ENCODE measurements around the gene TDRD12. TPM values are rescaled to one million over a fixed set of nuclear protein-coding genes. Genes with fewer than 3 reads are reported as not detected.

Gene TDRD12
- total and polyA plus RNA-seq, 2 of the 13 experiments (the other 11 are each of a cell fraction or from before 2014, with no cell fraction given) = 0.03 to 0.40 TPM

GRCh38 chr19:32691291-32691951 lies 28.1 kb upstream of the TDRD12 start, which contains the start of gene NUDT19 (continued):
- TF ChIP-seq ZMAT5 (CRISPR knock-in tag; IDR thresholded peaks at IDR 0.05; ENCODE audit: borderline replicate concordance, low read depth) (no peak), ASH2L (IDR thresholded peaks at IDR 0.05; ENCODE audit: insufficient read length, low read depth, low read length) (peak; percentile 47), POLR2G (IDR thresholded peaks at IDR 0.05; ENCODE audit: low read depth, low read length) (peak; percentile 83), HDAC6 (IDR thresholded peaks at IDR 0.05; ENCODE audit: low read depth, low read length) (no peak), SIN3A (IDR thresholded peaks at IDR 0.05; ENCODE audit: borderline replicate concordance, low read depth, low read length) (peak; percentile 77; the same call in 1 of the 2 replicates), ZNF674 (CRISPR knock-in tag; IDR thresholded peaks at IDR 0.05; ENCODE audit: low read depth) (no peak), ZBTB1 (CRISPR knock-in tag; IDR thresholded peaks at IDR 0.05; ENCODE audit: borderline replicate concordance) (no peak), ZNF512B (CRISPR knock-in tag; IDR thresholded peaks at IDR 0.05; ENCODE audit: borderline replicate concordance) (no peak; the same call in 1 of the 2 replicates), PLSCR1 (CRISPR knock-in tag; IDR thresholded peaks at IDR 0.05; ENCODE audit: borderline replicate concordance) (no peak), PPARG (CRISPR knock-in tag; conservative IDR thresholded peaks at IDR 0.05) (no peak), ARID4A (CRISPR knock-in tag; IDR thresholded peaks at IDR 0.05; ENCODE audit: borderline replicate concordance) (peak; percentile 52), AKAP8 (CRISPR knock-in tag; IDR thresholded peaks at IDR 0.05) (no peak), RBFOX2 (IDR thresholded peaks at IDR 0.05; ENCODE audit: low read depth, low read length) (peak; percentile 91), ZNF567 (CRISPR knock-in tag; IDR thresholded peaks at IDR 0.05; ENCODE audit: borderline replicate concordance) (no peak), ZKSCAN5 (CRISPR knock-in tag; IDR thresholded peaks at IDR 0.05) (no peak)
- TF ChIP-seq, protein P1, sequence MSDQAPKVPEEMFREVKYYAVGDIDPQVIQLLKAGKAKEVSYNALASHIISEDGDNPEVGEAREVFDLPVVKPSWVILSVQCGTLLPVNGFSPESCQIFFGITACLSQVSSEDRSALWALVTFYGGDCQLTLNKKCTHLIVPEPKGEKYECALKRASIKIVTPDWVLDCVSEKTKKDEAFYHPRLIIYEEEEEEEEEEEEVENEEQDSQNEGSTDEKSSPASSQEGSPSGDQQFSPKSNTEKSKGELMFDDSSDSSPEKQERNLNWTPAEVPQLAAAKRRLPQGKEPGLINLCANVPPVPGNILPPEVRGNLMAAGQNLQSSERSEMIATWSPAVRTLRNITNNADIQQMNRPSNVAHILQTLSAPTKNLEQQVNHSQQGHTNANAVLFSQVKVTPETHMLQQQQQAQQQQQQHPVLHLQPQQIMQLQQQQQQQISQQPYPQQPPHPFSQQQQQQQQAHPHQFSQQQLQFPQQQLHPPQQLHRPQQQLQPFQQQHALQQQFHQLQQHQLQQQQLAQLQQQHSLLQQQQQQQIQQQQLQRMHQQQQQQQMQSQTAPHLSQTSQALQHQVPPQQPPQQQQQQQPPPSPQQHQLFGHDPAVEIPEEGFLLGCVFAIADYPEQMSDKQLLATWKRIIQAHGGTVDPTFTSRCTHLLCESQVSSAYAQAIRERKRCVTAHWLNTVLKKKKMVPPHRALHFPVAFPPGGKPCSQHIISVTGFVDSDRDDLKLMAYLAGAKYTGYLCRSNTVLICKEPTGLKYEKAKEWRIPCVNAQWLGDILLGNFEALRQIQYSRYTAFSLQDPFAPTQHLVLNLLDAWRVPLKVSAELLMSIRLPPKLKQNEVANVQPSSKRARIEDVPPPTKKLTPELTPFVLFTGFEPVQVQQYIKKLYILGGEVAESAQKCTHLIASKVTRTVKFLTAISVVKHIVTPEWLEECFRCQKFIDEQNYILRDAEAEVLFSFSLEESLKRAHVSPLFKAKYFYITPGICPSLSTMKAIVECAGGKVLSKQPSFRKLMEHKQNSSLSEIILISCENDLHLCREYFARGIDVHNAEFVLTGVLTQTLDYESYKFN (CRISPR knock-in tag; conservative IDR thresholded peaks at IDR 0.05) = 0 out of 2 replicates have a peak, but pooled peaks have one; percentile 37

All from HepG2 (cell line).